ENCODE measurements around the gene RFX2. TPM values are rescaled to one million over a fixed set of nuclear protein-coding genes. Genes with fewer than 3 reads are reported as not detected.

RFX2 gene
- total RNA-seq, 1 experiment from 2014 or later: 4.6 TPM

DNA sequence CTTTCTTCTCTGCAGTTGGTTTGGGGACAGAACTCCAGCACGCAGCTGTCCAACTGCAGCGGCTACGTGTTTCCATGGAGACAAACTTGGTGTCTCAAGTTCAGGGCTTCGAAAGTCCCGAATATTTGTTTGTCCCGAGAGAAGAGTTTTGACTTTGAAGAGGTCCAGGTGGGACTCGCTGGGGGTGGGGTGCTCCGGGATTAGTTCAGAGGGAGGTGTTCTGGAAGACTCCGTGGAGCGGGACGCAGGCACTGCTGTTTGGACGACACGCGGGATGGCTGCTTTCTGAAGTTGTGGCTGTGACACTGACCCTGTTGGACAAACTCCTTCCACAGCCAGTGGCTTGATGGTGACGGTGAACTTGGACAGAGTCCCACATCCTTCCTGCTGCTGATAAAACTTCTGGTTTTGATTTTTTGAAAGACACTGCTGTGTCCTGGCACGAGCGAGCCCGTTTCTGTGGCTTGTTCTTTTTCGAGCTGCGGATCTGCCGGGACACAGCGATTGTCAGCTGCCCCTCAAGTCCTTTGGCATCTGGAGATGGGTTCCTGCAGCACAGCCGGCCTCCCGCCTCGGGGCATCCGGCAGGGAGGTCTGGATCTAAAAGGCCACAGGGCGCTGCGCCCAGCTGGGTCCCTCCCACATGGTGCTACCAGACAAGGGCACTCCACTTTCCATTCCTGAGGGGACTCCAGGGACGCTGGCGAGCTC is 116.5 kb downstream of the RFX2 start (continued):
- TF ChIP-seq, protein P1, sequence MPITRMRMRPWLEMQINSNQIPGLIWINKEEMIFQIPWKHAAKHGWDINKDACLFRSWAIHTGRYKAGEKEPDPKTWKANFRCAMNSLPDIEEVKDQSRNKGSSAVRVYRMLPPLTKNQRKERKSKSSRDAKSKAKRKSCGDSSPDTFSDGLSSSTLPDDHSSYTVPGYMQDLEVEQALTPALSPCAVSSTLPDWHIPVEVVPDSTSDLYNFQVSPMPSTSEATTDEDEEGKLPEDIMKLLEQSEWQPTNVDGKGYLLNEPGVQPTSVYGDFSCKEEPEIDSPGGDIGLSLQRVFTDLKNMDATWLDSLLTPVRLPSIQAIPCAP (CRISPR knock-in tag; IDR thresholded peaks at IDR 0.05): no peak
- TF ChIP-seq, protein P2, sequence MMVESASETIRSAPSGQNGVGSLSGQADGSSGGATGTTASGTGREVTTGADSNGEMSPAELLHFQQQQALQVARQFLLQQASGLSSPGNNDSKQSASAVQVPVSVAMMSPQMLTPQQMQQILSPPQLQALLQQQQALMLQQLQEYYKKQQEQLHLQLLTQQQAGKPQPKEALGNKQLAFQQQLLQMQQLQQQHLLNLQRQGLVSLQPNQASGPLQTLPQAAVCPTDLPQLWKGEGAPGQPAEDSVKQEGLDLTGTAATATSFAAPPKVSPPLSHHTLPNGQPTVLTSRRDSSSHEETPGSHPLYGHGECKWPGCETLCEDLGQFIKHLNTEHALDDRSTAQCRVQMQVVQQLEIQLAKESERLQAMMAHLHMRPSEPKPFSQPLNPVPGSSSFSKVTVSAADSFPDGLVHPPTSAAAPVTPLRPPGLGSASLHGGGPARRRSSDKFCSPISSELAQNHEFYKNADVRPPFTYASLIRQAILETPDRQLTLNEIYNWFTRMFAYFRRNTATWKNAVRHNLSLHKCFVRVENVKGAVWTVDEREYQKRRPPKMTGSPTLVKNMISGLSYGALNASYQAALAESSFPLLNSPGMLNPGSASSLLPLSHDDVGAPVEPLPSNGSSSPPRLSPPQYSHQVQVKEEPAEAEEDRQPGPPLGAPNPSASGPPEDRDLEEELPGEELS (CRISPR knock-in tag; IDR thresholded peaks at IDR 0.05): no peak
- TF ChIP-seq, protein P3, sequence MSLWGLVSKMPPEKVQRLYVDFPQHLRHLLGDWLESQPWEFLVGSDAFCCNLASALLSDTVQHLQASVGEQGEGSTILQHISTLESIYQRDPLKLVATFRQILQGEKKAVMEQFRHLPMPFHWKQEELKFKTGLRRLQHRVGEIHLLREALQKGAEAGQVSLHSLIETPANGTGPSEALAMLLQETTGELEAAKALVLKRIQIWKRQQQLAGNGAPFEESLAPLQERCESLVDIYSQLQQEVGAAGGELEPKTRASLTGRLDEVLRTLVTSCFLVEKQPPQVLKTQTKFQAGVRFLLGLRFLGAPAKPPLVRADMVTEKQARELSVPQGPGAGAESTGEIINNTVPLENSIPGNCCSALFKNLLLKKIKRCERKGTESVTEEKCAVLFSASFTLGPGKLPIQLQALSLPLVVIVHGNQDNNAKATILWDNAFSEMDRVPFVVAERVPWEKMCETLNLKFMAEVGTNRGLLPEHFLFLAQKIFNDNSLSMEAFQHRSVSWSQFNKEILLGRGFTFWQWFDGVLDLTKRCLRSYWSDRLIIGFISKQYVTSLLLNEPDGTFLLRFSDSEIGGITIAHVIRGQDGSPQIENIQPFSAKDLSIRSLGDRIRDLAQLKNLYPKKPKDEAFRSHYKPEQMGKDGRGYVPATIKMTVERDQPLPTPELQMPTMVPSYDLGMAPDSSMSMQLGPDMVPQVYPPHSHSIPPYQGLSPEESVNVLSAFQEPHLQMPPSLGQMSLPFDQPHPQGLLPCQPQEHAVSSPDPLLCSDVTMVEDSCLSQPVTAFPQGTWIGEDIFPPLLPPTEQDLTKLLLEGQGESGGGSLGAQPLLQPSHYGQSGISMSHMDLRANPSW (CRISPR knock-in tag; conservative IDR thresholded peaks at IDR 0.05; ENCODE audit: low read depth): no peak
- TF ChIP-seq, protein P4, sequence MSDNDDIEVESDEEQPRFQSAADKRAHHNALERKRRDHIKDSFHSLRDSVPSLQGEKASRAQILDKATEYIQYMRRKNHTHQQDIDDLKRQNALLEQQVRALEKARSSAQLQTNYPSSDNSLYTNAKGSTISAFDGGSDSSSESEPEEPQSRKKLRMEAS (CRISPR knock-in tag; IDR thresholded peaks at IDR 0.05): no peak
- TF ChIP-seq TP53 (CRISPR knock-in tag; IDR thresholded peaks at IDR 0.05) (no peak), NR3C1 (CRISPR knock-in tag; conservative IDR thresholded peaks at IDR 0.05; ENCODE audit: low read depth) (no peak), OVOL2 (CRISPR knock-in tag; IDR thresholded peaks at IDR 0.05; ENCODE audit: borderline replicate concordance) (no peak), IRF2 (CRISPR knock-in tag; IDR thresholded peaks at IDR 0.05; ENCODE audit: borderline replicate concordance, low read depth) (no peak)
- TF ChIP-seq, protein P5, sequence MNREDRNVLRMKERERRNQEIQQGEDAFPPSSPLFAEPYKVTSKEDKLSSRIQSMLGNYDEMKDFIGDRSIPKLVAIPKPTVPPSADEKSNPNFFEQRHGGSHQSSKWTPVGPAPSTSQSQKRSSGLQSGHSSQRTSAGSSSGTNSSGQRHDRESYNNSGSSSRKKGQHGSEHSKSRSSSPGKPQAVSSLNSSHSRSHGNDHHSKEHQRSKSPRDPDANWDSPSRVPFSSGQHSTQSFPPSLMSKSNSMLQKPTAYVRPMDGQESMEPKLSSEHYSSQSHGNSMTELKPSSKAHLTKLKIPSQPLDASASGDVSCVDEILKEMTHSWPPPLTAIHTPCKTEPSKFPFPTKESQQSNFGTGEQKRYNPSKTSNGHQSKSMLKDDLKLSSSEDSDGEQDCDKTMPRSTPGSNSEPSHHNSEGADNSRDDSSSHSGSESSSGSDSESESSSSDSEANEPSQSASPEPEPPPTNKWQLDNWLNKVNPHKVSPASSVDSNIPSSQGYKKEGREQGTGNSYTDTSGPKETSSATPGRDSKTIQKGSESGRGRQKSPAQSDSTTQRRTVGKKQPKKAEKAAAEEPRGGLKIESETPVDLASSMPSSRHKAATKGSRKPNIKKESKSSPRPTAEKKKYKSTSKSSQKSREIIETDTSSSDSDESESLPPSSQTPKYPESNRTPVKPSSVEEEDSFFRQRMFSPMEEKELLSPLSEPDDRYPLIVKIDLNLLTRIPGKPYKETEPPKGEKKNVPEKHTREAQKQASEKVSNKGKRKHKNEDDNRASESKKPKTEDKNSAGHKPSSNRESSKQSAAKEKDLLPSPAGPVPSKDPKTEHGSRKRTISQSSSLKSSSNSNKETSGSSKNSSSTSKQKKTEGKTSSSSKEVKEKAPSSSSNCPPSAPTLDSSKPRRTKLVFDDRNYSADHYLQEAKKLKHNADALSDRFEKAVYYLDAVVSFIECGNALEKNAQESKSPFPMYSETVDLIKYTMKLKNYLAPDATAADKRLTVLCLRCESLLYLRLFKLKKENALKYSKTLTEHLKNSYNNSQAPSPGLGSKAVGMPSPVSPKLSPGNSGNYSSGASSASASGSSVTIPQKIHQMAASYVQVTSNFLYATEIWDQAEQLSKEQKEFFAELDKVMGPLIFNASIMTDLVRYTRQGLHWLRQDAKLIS (CRISPR knock-in tag; IDR thresholded peaks at IDR 0.05; ENCODE audit: borderline replicate concordance): no peak

DNA sequence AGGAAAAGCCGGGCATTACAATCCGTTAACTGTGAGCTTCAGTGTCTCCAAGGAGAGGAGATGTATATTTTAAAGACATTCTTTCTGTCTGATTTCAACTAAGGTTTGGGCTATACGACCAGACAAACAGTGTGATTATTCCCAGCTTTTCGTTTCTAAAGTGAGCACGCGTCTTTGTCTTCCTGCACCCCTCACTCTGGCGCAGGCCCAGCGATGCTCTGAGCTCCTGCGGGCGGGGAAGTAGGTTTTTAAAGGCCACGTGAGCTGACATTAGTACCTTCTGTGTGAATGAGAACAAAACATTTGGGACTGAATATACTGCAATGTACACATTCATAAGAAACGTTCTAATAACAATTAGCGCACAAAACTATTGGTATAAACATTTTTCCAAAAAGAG is 117.1 kb downstream of the RFX2 start:
- ChIA-PET POLR2A (no interaction called here), CTCF (interaction anchor here (2.1 to 9.1 kb wide), 4 partner anchors 13 to 55 kb away, joined by 6 to 245 read pairs (median 7); no protein-coding TSS in a partner anchor)
- ATAC-seq: no peak
- Mint-ChIP-seq H3K4me3 (no peak overlapping the region), H3K27me3 (ENCODE audit: low read depth) (no peaks in the 10 kb centered on the region; the same call in 1 of the 2 replicates), H3K4me1 (peaks cover 8% of the 10 kb centered on the region), H3K36me3 (no peaks in the 10 kb centered on the region), H3K9me3 (no peaks in the 10 kb centered on the region), H3K27ac (no peak overlapping the region)
- no peak for DNase-seq (ENCODE audit: low spot score)
- TF ChIP-seq, protein P6, sequence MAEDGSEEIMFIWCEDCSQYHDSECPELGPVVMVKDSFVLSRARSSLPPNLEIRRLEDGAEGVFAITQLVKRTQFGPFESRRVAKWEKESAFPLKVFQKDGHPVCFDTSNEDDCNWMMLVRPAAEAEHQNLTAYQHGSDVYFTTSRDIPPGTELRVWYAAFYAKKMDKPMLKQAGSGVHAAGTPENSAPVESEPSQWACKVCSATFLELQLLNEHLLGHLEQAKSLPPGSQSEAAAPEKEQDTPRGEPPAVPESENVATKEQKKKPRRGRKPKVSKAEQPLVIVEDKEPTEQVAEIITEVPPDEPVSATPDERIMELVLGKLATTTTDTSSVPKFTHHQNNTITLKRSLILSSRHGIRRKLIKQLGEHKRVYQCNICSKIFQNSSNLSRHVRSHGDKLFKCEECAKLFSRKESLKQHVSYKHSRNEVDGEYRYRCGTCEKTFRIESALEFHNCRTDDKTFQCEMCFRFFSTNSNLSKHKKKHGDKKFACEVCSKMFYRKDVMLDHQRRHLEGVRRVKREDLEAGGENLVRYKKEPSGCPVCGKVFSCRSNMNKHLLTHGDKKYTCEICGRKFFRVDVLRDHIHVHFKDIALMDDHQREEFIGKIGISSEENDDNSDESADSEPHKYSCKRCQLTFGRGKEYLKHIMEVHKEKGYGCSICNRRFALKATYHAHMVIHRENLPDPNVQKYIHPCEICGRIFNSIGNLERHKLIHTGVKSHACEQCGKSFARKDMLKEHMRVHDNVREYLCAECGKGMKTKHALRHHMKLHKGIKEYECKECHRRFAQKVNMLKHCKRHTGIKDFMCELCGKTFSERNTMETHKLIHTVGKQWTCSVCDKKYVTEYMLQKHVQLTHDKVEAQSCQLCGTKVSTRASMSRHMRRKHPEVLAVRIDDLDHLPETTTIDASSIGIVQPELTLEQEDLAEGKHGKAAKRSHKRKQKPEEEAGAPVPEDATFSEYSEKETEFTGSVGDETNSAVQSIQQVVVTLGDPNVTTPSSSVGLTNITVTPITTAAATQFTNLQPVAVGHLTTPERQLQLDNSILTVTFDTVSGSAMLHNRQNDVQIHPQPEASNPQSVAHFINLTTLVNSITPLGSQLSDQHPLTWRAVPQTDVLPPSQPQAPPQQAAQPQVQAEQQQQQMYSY (CRISPR knock-in tag; IDR thresholded peaks at IDR 0.05): no peak
- TF ChIP-seq, protein P7, sequence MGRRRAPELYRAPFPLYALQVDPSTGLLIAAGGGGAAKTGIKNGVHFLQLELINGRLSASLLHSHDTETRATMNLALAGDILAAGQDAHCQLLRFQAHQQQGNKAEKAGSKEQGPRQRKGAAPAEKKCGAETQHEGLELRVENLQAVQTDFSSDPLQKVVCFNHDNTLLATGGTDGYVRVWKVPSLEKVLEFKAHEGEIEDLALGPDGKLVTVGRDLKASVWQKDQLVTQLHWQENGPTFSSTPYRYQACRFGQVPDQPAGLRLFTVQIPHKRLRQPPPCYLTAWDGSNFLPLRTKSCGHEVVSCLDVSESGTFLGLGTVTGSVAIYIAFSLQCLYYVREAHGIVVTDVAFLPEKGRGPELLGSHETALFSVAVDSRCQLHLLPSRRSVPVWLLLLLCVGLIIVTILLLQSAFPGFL (CRISPR knock-in tag; IDR thresholded peaks at IDR 0.05; ENCODE audit: borderline replicate concordance): no peak
- TF ChIP-seq RELA (CRISPR knock-in tag; IDR thresholded peaks at IDR 0.05; ENCODE audit: borderline replicate concordance) (no peak), GABPB1 (CRISPR knock-in tag; IDR thresholded peaks at IDR 0.05) (no peak)
- TF ChIP-seq, protein P8, sequence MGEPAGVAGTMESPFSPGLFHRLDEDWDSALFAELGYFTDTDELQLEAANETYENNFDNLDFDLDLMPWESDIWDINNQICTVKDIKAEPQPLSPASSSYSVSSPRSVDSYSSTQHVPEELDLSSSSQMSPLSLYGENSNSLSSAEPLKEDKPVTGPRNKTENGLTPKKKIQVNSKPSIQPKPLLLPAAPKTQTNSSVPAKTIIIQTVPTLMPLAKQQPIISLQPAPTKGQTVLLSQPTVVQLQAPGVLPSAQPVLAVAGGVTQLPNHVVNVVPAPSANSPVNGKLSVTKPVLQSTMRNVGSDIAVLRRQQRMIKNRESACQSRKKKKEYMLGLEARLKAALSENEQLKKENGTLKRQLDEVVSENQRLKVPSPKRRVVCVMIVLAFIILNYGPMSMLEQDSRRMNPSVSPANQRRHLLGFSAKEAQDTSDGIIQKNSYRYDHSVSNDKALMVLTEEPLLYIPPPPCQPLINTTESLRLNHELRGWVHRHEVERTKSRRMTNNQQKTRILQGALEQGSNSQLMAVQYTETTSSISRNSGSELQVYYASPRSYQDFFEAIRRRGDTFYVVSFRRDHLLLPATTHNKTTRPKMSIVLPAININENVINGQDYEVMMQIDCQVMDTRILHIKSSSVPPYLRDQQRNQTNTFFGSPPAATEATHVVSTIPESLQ (CRISPR knock-in tag; IDR thresholded peaks at IDR 0.05): no peak
- TF ChIP-seq, protein P4 (CRISPR knock-in tag; IDR thresholded peaks at IDR 0.05): no peak

All from WTC11 (cell line).